Karpas-422 (cell line): ENCODE measurements around the gene FAM120AOS. TPM values are rescaled to one million over a fixed set of nuclear protein-coding genes. Genes with fewer than 3 reads are reported as not detected.

Experiments used
- DNase-seq: peaks from one replicate; pipeline ENCODE4 v3.0.0-alpha.2; 2015
- H2AFZ ChIP-seq: fragments of 200-600 bp; sonication (generic); 2 replicates; pipeline ENCODE4 v1.6.1; 2014; ENCODE audit warnings: antibody characterized with exemption, low read length, mixed read lengths
- H3K27ac ChIP-seq: fragments of 200-600 bp; sonication (generic); 2 replicates; pipeline ENCODE4 v1.5.1; 2014; ENCODE audit warnings: mild to moderate bottlenecking, low read length, moderate library complexity
- H3K27me3 ChIP-seq: fragments of 200-600 bp; sonication (generic); 2 replicates; pipeline ENCODE4 v1.6.1; 2014; ENCODE audit warnings: low read length, mixed read lengths
- H3K36me3 ChIP-seq: fragments of 200-600 bp; sonication (generic); 2 replicates; pipeline ENCODE4 v1.6.1; 2014; ENCODE audit warnings: low read length, mixed read lengths; ENCODE audit not compliant: insufficient read depth
- H3K4me1 ChIP-seq: fragments of 200-600 bp; sonication (generic); 2 replicates; pipeline ENCODE4 v1.6.1; 2014; ENCODE audit warnings: mild to moderate bottlenecking, low read length, mixed read lengths
- H3K4me2 ChIP-seq: fragments of 200-600 bp; sonication (generic); 2 replicates; pipeline ENCODE4 v1.6.1; 2014; ENCODE audit warnings: low read length, low read depth, mild to moderate bottlenecking; ENCODE audit not compliant: poor library complexity, severe bottlenecking
- H3K4me3 ChIP-seq: fragments of 200-600 bp; sonication (generic); 2 replicates; pipeline ENCODE4 v1.5.1; 2014; ENCODE audit warnings: mild to moderate bottlenecking, antibody characterized with exemption, low read length, mixed read lengths
- H3K79me2 ChIP-seq: fragments of 200-600 bp; sonication (generic); 2 replicates; pipeline ENCODE4 v1.6.1; 2014; ENCODE audit warnings: mild to moderate bottlenecking, low read length, mixed read lengths
- H3K9ac ChIP-seq: fragments of 200-600 bp; sonication (generic); 2 replicates; pipeline ENCODE4 v1.6.0; 2014; ENCODE audit warnings: low read length
- H3K9me2 ChIP-seq: fragments of 200-600 bp; sonication (generic), shearing (Covaris generic); replicated peaks from 2 replicates; pipeline ENCODE4 v1.6.0; 2014; ENCODE audit warnings: mild to moderate bottlenecking, low read length, moderate library complexity; ENCODE audit not compliant: insufficient read depth
- H3K9me3 ChIP-seq: fragments of 300-700, 200-600 bp; sonication (generic); 2 replicates; pipeline ENCODE4 v1.6.1; 2014; ENCODE audit warnings: low read length, mixed read lengths
- H4K20me1 ChIP-seq: fragments of 200-600 bp; sonication (generic); 2 replicates; pipeline ENCODE4 v1.6.1; 2014; ENCODE audit warnings: mild to moderate bottlenecking, antibody characterized with exemption, low read length, low read depth; ENCODE audit not compliant: insufficient read depth
- total RNA-seq: library from RNA; depleted of rRNA; stranded (reverse); fragments of >200 nt; shearing (Covaris generic); gene quantifications from 2 replicates; pipeline ENCODE4 v1.2.3, GENCODE V29; 2014; ENCODE audit warnings: low replicate concordance; rRNA removed

The FAM120AOS gene
- total RNA-seq = 47.1 and 48.1 TPM in 2 replicates

DNA sequence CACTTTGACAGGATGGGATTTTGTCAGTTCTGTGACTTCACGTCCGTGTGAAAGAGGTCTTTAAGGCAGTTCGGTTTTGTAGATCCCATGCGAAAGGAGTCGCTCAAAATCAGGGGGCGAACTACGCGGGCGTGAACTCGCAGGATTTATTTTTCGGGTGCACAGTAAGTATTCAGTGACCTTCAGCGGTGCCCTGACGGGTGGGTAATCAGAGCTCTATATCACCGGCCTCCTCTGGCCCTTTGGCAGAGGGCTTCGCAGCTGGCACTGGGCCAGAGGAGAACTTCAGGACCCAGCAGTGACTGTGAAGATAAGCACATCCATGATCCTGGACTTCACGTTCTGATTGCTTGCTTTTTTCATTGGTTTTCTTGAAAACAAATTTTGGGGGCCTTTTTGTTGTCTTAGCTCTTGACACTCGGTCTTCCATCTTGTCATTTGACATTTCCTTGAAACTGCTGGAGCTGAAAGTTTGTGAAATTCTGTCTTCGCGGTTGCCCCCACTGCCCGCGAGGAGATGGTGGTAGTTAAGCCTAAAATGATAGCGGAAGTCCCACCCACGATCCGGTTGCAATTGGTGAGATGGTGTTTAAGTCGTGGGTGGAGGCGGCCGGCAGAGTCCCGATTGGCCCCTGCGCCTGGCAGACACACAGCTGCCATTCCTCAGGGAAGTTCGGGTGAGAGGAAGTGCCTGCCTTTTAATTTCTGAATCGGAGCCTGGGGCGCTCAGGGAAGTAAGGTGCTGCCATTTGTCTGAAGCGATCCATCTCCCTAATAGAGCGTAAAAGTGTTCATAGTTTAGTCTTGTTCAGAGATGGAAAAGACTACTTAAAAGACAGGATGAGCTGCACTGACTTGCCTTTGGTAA is at the start of gene FAM120AOS:
FAM120AOS (minus strand) TSS at position 535 of the 868 bp plus-strand sequence. CDS start 872 bp downstream, outside the sequence.
- DNase-seq = peak; percentile 95
- Histone ChIP-seq H2AFZ (no peak within 1 kb of the TSS), H3K4me1 (peaks cover 41% of the 10 kb centered on the region), H3K27ac (peak within 1 kb of the TSS; percentile 74), H3K36me3 (peaks cover 20% of the 10 kb centered on the region; the same call in 1 of the 2 replicates), H4K20me1 (peaks cover 12% of the 10 kb centered on the region), H3K9me3 (no peaks in the 10 kb centered on the region), H3K9ac (peak within 1 kb of the TSS; percentile 84), H3K4me2 (peak within 1 kb of the TSS; percentile 83), H3K79me2 (peaks cover 77% of the 10 kb centered on the region), H3K27me3 (no peaks in the 10 kb centered on the region), H3K4me3 (peak within 1 kb of the TSS; percentile 82), H3K9me2 (no peaks in the 10 kb centered on the region)

DNA sequence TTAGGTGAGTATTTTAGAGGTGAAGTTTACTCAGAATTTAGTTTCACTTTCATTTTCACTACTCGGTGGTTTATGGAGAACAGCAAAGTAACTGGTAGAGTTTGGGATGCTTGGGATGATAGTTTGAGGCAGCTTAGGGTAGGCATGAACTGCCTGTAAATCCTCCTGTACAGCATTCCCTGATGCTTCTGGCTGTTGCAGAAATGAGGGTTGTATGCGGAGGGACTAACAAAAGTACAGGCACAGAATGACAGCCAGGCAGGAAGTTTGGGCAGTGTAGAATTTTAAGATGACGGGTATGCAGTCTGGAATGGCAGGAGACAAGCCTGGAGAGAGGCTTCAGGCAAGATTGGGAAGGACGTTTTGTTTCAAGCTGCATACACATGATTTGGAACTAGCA is 48.0 kb upstream of the FAM120AOS start:
- no peak for DNase-seq
- no peak overlapping the region for H3K9ac ChIP-seq
- H3K36me3 ChIP-seq = peaks cover 59% of the 10 kb centered on the region; the same call in 1 of the 2 replicates
- H3K4me1 ChIP-seq = peaks cover 15% of the 10 kb centered on the region; the same call in 1 of the 2 replicates
- H4K20me1 ChIP-seq = no peaks in the 10 kb centered on the region
- no peaks in the 10 kb centered on the region for H3K9me3 ChIP-seq
- H3K79me2 ChIP-seq = peaks cover 92% of the 10 kb centered on the region
- H3K4me2 ChIP-seq = no peak overlapping the region
- H3K27me3 ChIP-seq = no peaks in the 10 kb centered on the region
- H3K27ac ChIP-seq = no peak overlapping the region
- H3K4me3 ChIP-seq = no peak overlapping the region
- no peaks in the 10 kb centered on the region for H3K9me2 ChIP-seq
- no peak overlapping the region for H2AFZ ChIP-seq

DNA sequence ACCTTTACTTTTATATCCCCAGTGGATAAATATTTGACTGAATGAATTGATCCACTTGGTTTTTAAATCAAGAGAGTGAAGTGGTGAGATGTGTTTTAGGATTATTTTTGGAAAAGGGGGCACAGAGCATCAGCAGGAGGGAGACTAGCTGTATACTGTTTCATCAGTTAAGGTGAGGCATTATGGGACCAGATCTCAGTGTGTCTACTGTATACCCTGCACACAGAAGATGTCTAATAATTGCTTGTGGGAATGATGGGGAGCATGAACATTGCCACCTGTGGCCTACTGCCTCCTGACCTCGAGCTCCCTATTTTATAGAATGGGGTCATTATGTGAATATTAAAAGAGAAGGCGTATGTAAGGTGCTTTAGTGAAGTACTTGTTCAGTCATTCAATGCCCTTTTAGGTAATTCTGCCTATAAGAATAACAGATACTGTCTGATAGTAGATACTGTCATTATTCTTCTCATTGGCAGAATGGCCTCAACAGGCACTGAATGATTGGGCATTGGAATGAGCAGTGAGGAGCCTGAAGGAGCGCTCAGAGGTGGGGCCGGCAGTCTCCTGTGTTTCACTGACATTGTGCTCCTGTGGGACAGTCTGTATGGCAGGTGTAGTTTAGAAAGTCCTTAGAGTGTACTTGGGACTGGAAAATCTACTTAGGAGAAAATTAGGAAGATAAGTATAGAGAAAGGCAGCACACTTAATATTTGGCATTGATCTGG is 47.4 kb upstream of the FAM120AOS start:
- H4K20me1 ChIP-seq = no peaks in the 10 kb centered on the region
- H3K79me2 ChIP-seq = peaks cover 92% of the 10 kb centered on the region
- no peak for DNase-seq
- H3K9ac ChIP-seq = no peak overlapping the region
- no peaks in the 10 kb centered on the region for H3K27me3 ChIP-seq
- no peak overlapping the region for H3K4me3 ChIP-seq
- no peak overlapping the region for H3K27ac ChIP-seq
- no peaks in the 10 kb centered on the region for H3K9me2 ChIP-seq
- peaks cover 64% of the 10 kb centered on the region; the same call in 1 of the 2 replicates for H3K36me3 ChIP-seq
- peaks cover 15% of the 10 kb centered on the region; the same call in 1 of the 2 replicates for H3K4me1 ChIP-seq
- H3K4me2 ChIP-seq = no peak overlapping the region
- H3K9me3 ChIP-seq = no peaks in the 10 kb centered on the region
- H2AFZ ChIP-seq = no peak overlapping the region

DNA sequence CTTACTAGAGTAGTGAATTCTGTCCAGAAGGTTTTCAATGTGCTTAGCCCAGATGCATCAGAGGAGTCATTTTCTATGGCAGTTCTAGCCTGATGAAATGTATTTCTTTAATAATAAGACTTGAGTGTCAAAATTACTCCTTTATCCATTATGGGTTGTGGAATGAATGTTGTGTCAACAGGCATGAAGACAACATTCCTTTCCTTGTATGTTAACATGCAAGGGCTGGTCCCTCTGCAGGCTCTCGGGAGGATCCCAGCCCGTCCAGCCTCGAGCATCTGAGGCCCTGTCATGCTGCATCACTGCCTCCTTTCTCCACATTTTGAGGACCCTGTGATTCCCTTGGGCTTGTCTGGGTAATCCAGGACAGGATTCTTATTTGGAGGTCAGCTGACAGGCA is 42.9 kb upstream of the FAM120AOS start:
- Histone ChIP-seq H3K4me1 (peaks cover 10% of the 10 kb centered on the region; the same call in 1 of the 2 replicates), H4K20me1 (peaks cover 4% of the 10 kb centered on the region; the same call in 1 of the 2 replicates), H3K4me3 (no peak overlapping the region), H3K27ac (no peak overlapping the region), H3K9me3 (no peaks in the 10 kb centered on the region), H3K36me3 (peaks cover 54% of the 10 kb centered on the region; the same call in 1 of the 2 replicates), H3K9me2 (no peaks in the 10 kb centered on the region), H3K27me3 (no peaks in the 10 kb centered on the region), H3K4me2 (no peak overlapping the region), H3K79me2 (peaks cover 91% of the 10 kb centered on the region), H2AFZ (no peak overlapping the region), H3K9ac (no peak overlapping the region)
- no peak for DNase-seq

DNA sequence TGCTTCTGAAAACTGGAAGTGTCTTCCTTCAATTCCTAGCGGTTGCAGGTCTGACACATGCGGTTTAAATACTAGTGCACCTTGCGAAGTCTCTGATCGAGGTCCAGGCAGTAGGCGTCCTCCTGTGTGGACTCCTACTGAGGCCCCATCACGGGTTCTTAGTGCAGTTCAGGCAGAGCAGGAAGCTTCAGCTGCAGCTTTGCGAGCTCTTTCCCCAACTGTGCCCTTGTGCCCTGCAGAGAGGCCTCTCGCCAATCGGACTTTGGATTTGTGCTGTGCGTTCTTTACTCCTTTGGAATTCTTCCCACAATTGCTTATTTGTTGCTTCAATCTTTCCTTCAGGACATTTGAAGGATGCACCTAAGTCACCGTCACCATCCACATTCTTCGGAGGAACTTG is 40.6 kb upstream of the FAM120AOS start:
- Histone ChIP-seq H3K9ac (no peak overlapping the region), H3K79me2 (peaks cover 93% of the 10 kb centered on the region), H3K4me2 (no peak overlapping the region), H3K4me1 (peaks cover 15% of the 10 kb centered on the region), H3K9me2 (no peaks in the 10 kb centered on the region), H3K4me3 (no peak overlapping the region), H3K27ac (no peak overlapping the region), H4K20me1 (peaks cover 12% of the 10 kb centered on the region; the same call in 1 of the 2 replicates), H3K36me3 (peaks cover 39% of the 10 kb centered on the region; the same call in 1 of the 2 replicates), H3K27me3 (no peaks in the 10 kb centered on the region), H2AFZ (no peak overlapping the region), H3K9me3 (no peaks in the 10 kb centered on the region)
- DNase-seq = no peak

DNA sequence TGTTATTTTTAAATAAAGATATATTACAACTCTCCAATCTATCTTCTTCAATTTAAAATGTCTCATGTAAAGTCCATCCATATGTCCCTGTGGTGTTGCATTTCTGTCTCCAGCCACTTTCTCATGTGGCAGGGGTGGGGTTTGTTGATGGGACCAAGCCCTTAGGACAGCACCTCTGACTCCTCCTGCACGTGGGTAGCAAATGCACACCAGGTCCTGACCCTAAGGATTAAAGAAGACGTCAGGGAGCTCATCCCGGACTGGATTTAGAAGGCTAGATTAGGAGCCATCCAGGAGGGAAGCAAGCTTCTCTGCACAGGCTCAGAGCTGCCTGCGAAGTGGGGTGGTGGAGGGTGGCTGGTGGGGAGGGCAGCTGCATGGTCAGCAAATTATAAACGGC is 38.9 kb upstream of the FAM120AOS start:
- Histone ChIP-seq H3K4me2 (no peak overlapping the region), H3K9me2 (no peaks in the 10 kb centered on the region), H3K27me3 (no peaks in the 10 kb centered on the region), H3K4me1 (peaks cover 29% of the 10 kb centered on the region), H3K9ac (no peak overlapping the region), H3K79me2 (peaks cover 97% of the 10 kb centered on the region), H4K20me1 (peaks cover 12% of the 10 kb centered on the region; the same call in 1 of the 2 replicates), H3K4me3 (no peak overlapping the region), H2AFZ (no peak overlapping the region), H3K9me3 (no peaks in the 10 kb centered on the region), H3K27ac (no peak overlapping the region), H3K36me3 (peaks cover 28% of the 10 kb centered on the region; the same call in 1 of the 2 replicates)
- DNase-seq = no peak

DNA sequence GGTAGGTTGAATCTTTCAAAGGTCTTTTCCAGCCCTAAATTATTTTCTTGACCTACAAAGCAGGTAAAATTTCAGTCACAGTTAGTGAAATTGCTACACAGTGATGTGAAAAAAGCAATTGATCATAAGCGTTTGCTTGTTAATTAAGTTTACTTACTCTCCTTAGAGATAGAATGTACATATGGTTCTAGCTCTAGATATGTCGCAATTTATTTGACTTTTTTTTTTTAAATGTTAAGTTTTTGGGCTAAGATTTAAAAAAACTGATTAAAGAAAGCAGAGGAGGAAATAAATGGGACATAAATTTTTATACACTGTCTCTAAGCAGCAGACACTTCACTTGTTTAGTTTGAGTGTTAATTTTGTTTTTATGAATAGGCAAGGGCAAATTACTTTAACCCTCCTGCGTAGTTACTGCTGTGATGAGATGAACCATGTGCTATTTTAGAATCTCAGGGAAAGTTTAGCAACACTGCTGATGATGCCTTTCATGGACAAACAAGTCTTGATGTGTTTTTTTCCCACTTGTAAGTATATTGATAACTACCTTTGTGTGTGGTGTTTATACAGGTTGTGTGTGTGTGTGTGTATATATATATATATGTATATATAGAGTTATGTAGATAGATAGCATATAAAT is 38.3 kb upstream of the FAM120AOS start:
- DNase-seq = no peak
- Histone ChIP-seq H3K4me2 (no peak overlapping the region), H3K9me2 (no peaks in the 10 kb centered on the region), H3K27ac (no peak overlapping the region), H3K4me1 (peaks cover 29% of the 10 kb centered on the region), H3K36me3 (peaks cover 24% of the 10 kb centered on the region; the same call in 1 of the 2 replicates), H3K9me3 (no peaks in the 10 kb centered on the region), H2AFZ (no peak overlapping the region), H3K27me3 (no peaks in the 10 kb centered on the region), H4K20me1 (peaks cover 12% of the 10 kb centered on the region; the same call in 1 of the 2 replicates), H3K4me3 (no peak overlapping the region), H3K9ac (no peak overlapping the region), H3K79me2 (peaks cover 98% of the 10 kb centered on the region)
